ENCODE results near the gene KRTAP10-12.
A peak's percentile ranks its signal among the peaks of the same experiment; 100 is the strongest.

Gene KRTAP10-12

GRCh38 chr21:44697811-44698734 lies 1.1 kb downstream of the KRTAP10-12 start:
- Histone ChIP-seq H3K4me1 (no peaks in the 10 kb centered on the region), H3K27ac (no peak overlapping the region), H3K27me3 (peaks cover 0 to 81% of the 10 kb centered on the region in 2 donors), H3K4me3 (no peak overlapping the region), H3K36me3 (no peaks in the 10 kb centered on the region), H3K9me3 (peaks cover 0 to 5% (median under 1%) of the 10 kb centered on the region in 3 donors)
- DNase-seq, result peak in 1 of 2 donors; percentile 41
- intact Hi-C loops (cut with DNase I; ENCODE audit: low total_unique reads), result no loop called here
- no peak for TF ChIP-seq CTCF (IDR thresholded peaks at IDR 0.05)

GRCh38 chr21:44699502-44700001 lies 2.6 kb downstream of the KRTAP10-12 start:
- Histone ChIP-seq H3K27ac (no peak overlapping the region), H3K36me3 (no peaks in the 10 kb centered on the region), H3K9me3 (no peaks in the 10 kb centered on the region), H3K4me1 (no peaks in the 10 kb centered on the region), H3K4me3 (no peak overlapping the region), H3K27me3 (peaks cover 0 to 96% of the 10 kb centered on the region in 2 donors)
- intact Hi-C loops (cut with DNase I; ENCODE audit: low total_unique reads), result no loop called here
- DNase-seq, result peak in 1 of 2 donors; percentile 57
- TF ChIP-seq CTCF (IDR thresholded peaks at IDR 0.05), result no peak

GRCh38 chr21:44700101-44701022 lies 3.4 kb downstream of the KRTAP10-12 start:
- no peak overlapping the region for H3K4me3 ChIP-seq
- no peak for DNase-seq
- intact Hi-C loops (cut with DNase I; ENCODE audit: low total_unique reads), result no loop called here
- peaks cover 0 to 91% of the 10 kb centered on the region in 2 donors for H3K27me3 ChIP-seq
- H3K9me3 ChIP-seq, result no peaks in the 10 kb centered on the region
- no peak for TF ChIP-seq CTCF (IDR thresholded peaks at IDR 0.05)
- no peaks in the 10 kb centered on the region for H3K4me1 ChIP-seq
- H3K36me3 ChIP-seq, result no peaks in the 10 kb centered on the region
- H3K27ac ChIP-seq, result no peak overlapping the region

- Histone ChIP-seq H3K9me3 (no peaks in the 10 kb centered on the region), H3K36me3 (no peaks in the 10 kb centered on the region), H3K4me1 (no peaks in the 10 kb centered on the region), H3K27ac (no peak overlapping the region), H3K4me3 (no peak overlapping the region), H3K27me3 (peaks cover 0 to 88% of the 10 kb centered on the region in 2 donors)
- DNase-seq, result no peak
- intact Hi-C loops (cut with DNase I; ENCODE audit: low total_unique reads), result no loop called here
- no peak for TF ChIP-seq CTCF (IDR thresholded peaks at IDR 0.05)
These were observed 4.0 kb downstream of the KRTAP10-12 start for GRCh38 chr21:44701023-44701400.

- no peaks in the 10 kb centered on the region for H3K9me3 ChIP-seq
- no peak for DNase-seq
- no peaks in the 10 kb centered on the region for H3K4me1 ChIP-seq
- no peak overlapping the region for H3K27ac ChIP-seq
- peaks cover 0 to 88% of the 10 kb centered on the region in 2 donors for H3K27me3 ChIP-seq
- intact Hi-C loops (cut with DNase I; ENCODE audit: low total_unique reads), result no loop called here
- H3K4me3 ChIP-seq, result no peak overlapping the region
- TF ChIP-seq CTCF (IDR thresholded peaks at IDR 0.05), result no peak
- no peaks in the 10 kb centered on the region for H3K36me3 ChIP-seq
These were observed 4.6 kb downstream of the KRTAP10-12 start for GRCh38 chr21:44701541-44701940.
